Common myeloid progenitor, CD34-positive (primary cell): ENCODE measurements around the gene HPCA.

Source experiments
- CTCF ChIA-PET: fragments of 350-600 bp; sonication (Branson Sonifier 250); formaldehyde crosslinking; loops from one replicate; lab custom pipeline; 2021; ENCODE audit warnings: antibody characterized with exemption; lab: Charles Lee
- POLR2A ChIA-PET: fragments of 350-600 bp; sonication (Branson Sonifier 250); formaldehyde crosslinking; loops from one replicate; lab custom pipeline; 2021; ENCODE audit warnings: antibody characterized with exemption; lab: Charles Lee
- DNase-seq, 3 donors: peaks; one replicate each; pipeline versions ENCODE4 v3.0.0 to v3.0.0-alpha.2; 2013
- H3K27ac ChIP-seq, 2 experiments: 1 replicate in 1 of 2; 2 replicates in 1 of 2; pipeline ENCODE4 v1.7.0; 2013; ENCODE audit warnings: inconsistent platforms in 2 of 2, low read length in 2 of 2, mild to moderate bottlenecking in 2 of 2, low read depth in 1 of 2, moderate library complexity in 1 of 2; ENCODE audit not compliant: severe bottlenecking in 2 of 2, insufficient read depth in 1 of 2, poor library complexity in 1 of 2
- H3K27me3 ChIP-seq, 5 experiments: replicated peaks in 2 of 5; 1 replicate in 3 of 5; 2 replicates in 2 of 5; pipeline versions ENCODE4 v1.6.1 to v1.7.0; 2013; ENCODE audit warnings: low read length in 4 of 5, mild to moderate bottlenecking in 2 of 5, moderate library complexity in 2 of 5, inconsistent platforms in 1 of 5; ENCODE audit not compliant: insufficient read depth in 5 of 5, control insufficient read depth in 4 of 5
- H3K36me3 ChIP-seq, 4 experiments: 1 replicate in 2 of 4; 2 replicates in 2 of 4; pipeline versions ENCODE4 v1.6.1 to v1.7.0; 2013; ENCODE audit warnings: low read length in 3 of 4, control low read depth in 1 of 4, mild to moderate bottlenecking in 1 of 4; ENCODE audit not compliant: control insufficient read depth in 4 of 4, insufficient read depth in 4 of 4
- H3K4me1 ChIP-seq, 4 experiments: 1 replicate in 3 of 4; 2 replicates in 1 of 4; pipeline versions ENCODE4 v1.6.1 to v1.7.1; 2013; ENCODE audit warnings: low read length in 3 of 4, mild to moderate bottlenecking in 3 of 4, control low read depth in 1 of 4, inconsistent platforms in 1 of 4, moderate library complexity in 1 of 4; ENCODE audit not compliant: control insufficient read depth in 4 of 4, insufficient read depth in 4 of 4; ENCODE audit errors: control extremely low read depth in 1 of 4
- H3K4me3 ChIP-seq, 7 experiments: 1 replicate in 4 of 7; 2 replicates in 3 of 7; pipeline versions ENCODE4 v1.5.1 to v1.7.0; 2013; ENCODE audit warnings: mild to moderate bottlenecking in 7 of 7, low read length in 6 of 7, moderate library complexity in 6 of 7, inconsistent platforms in 2 of 7, low read depth in 2 of 7, control low read depth in 1 of 7; ENCODE audit not compliant: insufficient read depth in 4 of 7, control insufficient read depth in 1 of 7; ENCODE audit errors: extremely low read depth in 1 of 7
- H3K9me3 ChIP-seq, 5 experiments: 1 replicate in 4 of 5; 2 replicates in 1 of 5; pipeline versions ENCODE4 v1.6.1 to v1.7.1; 2013; ENCODE audit warnings: low read length in 4 of 5, mild to moderate bottlenecking in 2 of 5, inconsistent platforms in 1 of 5, low read depth in 1 of 5, moderate library complexity in 1 of 5; ENCODE audit not compliant: control insufficient read depth in 4 of 5, insufficient read depth in 2 of 5; ENCODE audit errors: control extremely low read depth in 1 of 5
- WGBS: methylation state at CpG from one replicate; pipeline ENCODE4 v1.1.5; 2013; ENCODE audit not compliant: insufficient coverage; 5-methylcytosine and 5-hydroxymethylcytosine counted together

The HPCA gene

GRCh38 chr1:32920833-32921232 lies 34.5 kb downstream of the HPCA start:
- WGBS: 87% methylated on average over 7 of the region's 7 CpGs
- peaks cover 0 to 19% (median 13%) of the 10 kb centered on the region in 4 experiments for H3K4me1 ChIP-seq
- no peaks in the 10 kb centered on the region for H3K36me3 ChIP-seq
- no peak overlapping the region for H3K4me3 ChIP-seq
- DNase-seq: no peak
- H3K27ac ChIP-seq: no peak overlapping the region
- no peaks in the 10 kb centered on the region for H3K9me3 ChIP-seq
- CTCF ChIA-PET: interaction anchor here (1.5 to 3.6 kb wide), 4 partner anchors 11 to 84 kb away, joined by 3 to 21 read pairs (median 4); no protein-coding TSS in a partner anchor
- POLR2A ChIA-PET: no interaction called here
- peaks cover 5 to 67% (median 31%) of the 10 kb centered on the region in 5 experiments for H3K27me3 ChIP-seq

- H3K27ac ChIP-seq: no peak overlapping the region
- DNase-seq: peak in 2 of 3 donors; percentile 25 to 39
- H3K9me3 ChIP-seq: no peaks in the 10 kb centered on the region
- WGBS: 2% methylated on average over 18 of the region's 31 CpGs
- H3K27me3 ChIP-seq: peaks cover 4 to 61% (median 37%) of the 10 kb centered on the region in 5 experiments
- ChIA-PET POLR2A (interaction anchor here (0.9 kb wide), 1 partner anchor 11 kb away, joined by 5 read pairs; no protein-coding TSS in a partner anchor), CTCF (interaction anchor here (0.6 to 1.6 kb wide), 5 partner anchors 72 to 164 kb away, joined by 3 to 5 read pairs (median 3); no protein-coding TSS in a partner anchor)
- H3K36me3 ChIP-seq: no peaks in the 10 kb centered on the region
- peaks cover 0 to 16% (median 10%) of the 10 kb centered on the region in 4 experiments for H3K4me1 ChIP-seq
- peak overlapping the region in 4 of 7 experiments; percentile 10 to 60 (median 48) for H3K4me3 ChIP-seq
Measured at GRCh38 chr1:32924881-32925344, 38.6 kb downstream of the HPCA start.

GRCh38 chr1:32925403-32926162 lies 39.3 kb downstream of the HPCA start:
- CTCF ChIA-PET: interaction anchor here (0.6 to 1.6 kb wide), 6 partner anchors 72 to 163 kb away, joined by 3 to 5 read pairs (median 3); no protein-coding TSS in a partner anchor
- H3K27ac ChIP-seq: no peak overlapping the region
- H3K36me3 ChIP-seq: no peaks in the 10 kb centered on the region
- H3K4me3 ChIP-seq: peak overlapping the region in 3 of 7 experiments; percentile 8 to 50 (median 47)
- H3K27me3 ChIP-seq: peaks cover 4 to 56% (median 32%) of the 10 kb centered on the region in 5 experiments
- POLR2A ChIA-PET: interaction anchor here (0.9 kb wide), 1 partner anchor 11 kb away, joined by 5 read pairs; no protein-coding TSS in a partner anchor
- peaks cover 0 to 16% (median 10%) of the 10 kb centered on the region in 4 experiments for H3K4me1 ChIP-seq
- WGBS: 2% methylated on average over 17 of the region's 24 CpGs
- no peaks in the 10 kb centered on the region for H3K9me3 ChIP-seq
- peak; percentile 49 to 71 (median 66) for DNase-seq

- Histone ChIP-seq H3K9me3 (no peaks in the 10 kb centered on the region), H3K27ac (no peak overlapping the region), H3K27me3 (peaks cover 4 to 49% (median 27%) of the 10 kb centered on the region in 5 experiments), H3K4me3 (no peak overlapping the region), H3K4me1 (peaks cover 0 to 16% (median 10%) of the 10 kb centered on the region in 4 experiments), H3K36me3 (no peaks in the 10 kb centered on the region)
- no peak for DNase-seq
- POLR2A ChIA-PET: no interaction called here
- WGBS: 92% methylated on average over 4 of the region's 6 CpGs
- CTCF ChIA-PET: interaction anchor here (10.4 kb wide), 1 partner anchor 129 kb away, joined by 86 read pairs; no protein-coding TSS in a partner anchor
Measured at GRCh38 chr1:32926562-32926961, 40.3 kb downstream of the HPCA start.

- WGBS: no CpG with 5 or more reads among the region's 2 CpGs
- peaks cover 0 to 16% (median 10%) of the 10 kb centered on the region in 4 experiments for H3K4me1 ChIP-seq
- no peaks in the 10 kb centered on the region for H3K9me3 ChIP-seq
- H3K27ac ChIP-seq: no peak overlapping the region
- H3K4me3 ChIP-seq: no peak overlapping the region
- no peaks in the 10 kb centered on the region for H3K36me3 ChIP-seq
- CTCF ChIA-PET: interaction anchor here (2.0 to 10.4 kb wide), 2 partner anchors 12 to 128 kb away, joined by 4 to 86 read pairs; no protein-coding TSS in a partner anchor
- H3K27me3 ChIP-seq: peaks cover 4 to 46% (median 27%) of the 10 kb centered on the region in 5 experiments
- POLR2A ChIA-PET: no interaction called here
- DNase-seq: no peak
Measured at GRCh38 chr1:32927441-32927840, 41.1 kb downstream of the HPCA start.

GRCh38 chr1:32928285-32928684 lies 42.0 kb downstream of the HPCA start:
- DNase-seq: no peak
- POLR2A ChIA-PET: no interaction called here
- CTCF ChIA-PET: interaction anchor here (1.4 to 10.4 kb wide), 3 partner anchors 11 to 158 kb away, joined by 4 to 86 read pairs (median 4); no protein-coding TSS in a partner anchor
- no peaks in the 10 kb centered on the region for H3K9me3 ChIP-seq
- peaks cover 2 to 38% (median 23%) of the 10 kb centered on the region in 5 experiments for H3K27me3 ChIP-seq
- no peak overlapping the region for H3K4me3 ChIP-seq
- no peak overlapping the region for H3K27ac ChIP-seq
- H3K4me1 ChIP-seq: peaks cover 0 to 16% (median 10%) of the 10 kb centered on the region in 4 experiments
- WGBS: no CpG with 5 or more reads among the region's 2 CpGs
- no peaks in the 10 kb centered on the region for H3K36me3 ChIP-seq
